Subcutaneous abdominal adipose tissue (tissue), 5 donors: ENCODE measurements around the gene BUB1B.
"Not testable (repeated sequence)": the region's sequence is repeated elsewhere in the genome, so short reads cannot be mapped to it uniquely, and the experiment has no call there.

Experiments used
- H3K27ac ChIP-seq: one replicate; pipeline ENCODE4 v1.7.0; 2013; ENCODE audit warnings: low read depth, mild to moderate bottlenecking, inconsistent platforms, low read length, moderate library complexity
- H3K27me3 ChIP-seq, 5 donors: one replicate each; pipeline ENCODE4 v1.7.0; 2013; ENCODE audit warnings: low read length in 5 of 5, inconsistent platforms in 1 of 5; ENCODE audit not compliant: control insufficient read depth in 5 of 5, insufficient read depth in 4 of 5
- H3K36me3 ChIP-seq, 5 donors: one replicate each; pipeline ENCODE4 v1.7.0; 2013; ENCODE audit warnings: low read length in 5 of 5; ENCODE audit not compliant: control insufficient read depth in 5 of 5, insufficient read depth in 5 of 5
- H3K4me1 ChIP-seq, 5 donors: one replicate each; pipeline ENCODE4 v1.7.0; 2013; ENCODE audit warnings: low read length in 5 of 5, mild to moderate bottlenecking in 3 of 5, moderate library complexity in 1 of 5; ENCODE audit not compliant: control insufficient read depth in 5 of 5, insufficient read depth in 5 of 5
- H3K4me3 ChIP-seq, 5 donors: one replicate each; pipeline ENCODE4 v1.7.0; 2013; ENCODE audit warnings: low read length in 5 of 5, low read depth in 1 of 5
- H3K9ac ChIP-seq, 5 donors: one replicate each; pipeline ENCODE4 v1.7.0; 2013; ENCODE audit warnings: low read length in 5 of 5, mild to moderate bottlenecking in 4 of 5, moderate library complexity in 3 of 5
- H3K9me3 ChIP-seq, 5 donors: one replicate each; pipeline ENCODE4 v1.7.0; 2013; ENCODE audit warnings: low read length in 5 of 5; ENCODE audit not compliant: control insufficient read depth in 5 of 5
- donor health status: healthy.
- donor health status: healthy.
- donor health status: healthy.
- donor health status: healthy.
- donor health status: healthy.

Gene BUB1B

GRCh38 chr15:40151991-40152390 lies 8.9 kb upstream of the BUB1B start:
- Histone ChIP-seq H3K27me3 (peaks cover 0 to 3% (median 0%) of the 10 kb centered on the region in 5 donors), H3K4me1 (no peaks in the 10 kb centered on the region), H3K9ac (no peak overlapping the region), H3K27ac (no peak overlapping the region), H3K36me3 (no peaks in the 10 kb centered on the region), H3K4me3 (no peak overlapping the region), H3K9me3 (no peaks in the 10 kb centered on the region)

- not testable (repeated sequence) for H3K4me1 ChIP-seq, H3K9me3 ChIP-seq, H3K9ac ChIP-seq, H3K27ac ChIP-seq, H3K4me3 ChIP-seq, H3K27me3 ChIP-seq, H3K36me3 ChIP-seq
These were observed 6.0 kb upstream of the BUB1B start for GRCh38 chr15:40154821-40155220.

- no peak overlapping the region for H3K4me3 ChIP-seq
- H3K9ac ChIP-seq = no peak overlapping the region
- H3K27me3 ChIP-seq = no peaks in the 10 kb centered on the region
- H3K4me1 ChIP-seq = peaks cover 0 to 2% (median 1%) of the 10 kb centered on the region in 5 donors
- H3K36me3 ChIP-seq = no peaks in the 10 kb centered on the region
- no peaks in the 10 kb centered on the region for H3K9me3 ChIP-seq
- H3K27ac ChIP-seq = no peak overlapping the region
These were observed 5.5 kb upstream of the BUB1B start for GRCh38 chr15:40155270-40155910.

- Histone ChIP-seq H3K27ac (no peak overlapping the region), H3K9me3 (no peaks in the 10 kb centered on the region), H3K4me3 (no peak overlapping the region), H3K36me3 (no peaks in the 10 kb centered on the region), H3K4me1 (peaks cover 0 to 13% (median 11%) of the 10 kb centered on the region in 5 donors), H3K27me3 (no peaks in the 10 kb centered on the region), H3K9ac (no peak overlapping the region)
These were observed 3.0 kb upstream of the BUB1B start for GRCh38 chr15:40157778-40158447.

- Histone ChIP-seq H3K4me3 (no peak overlapping the region), H3K27ac (no peak overlapping the region)
These were observed 848 bp upstream of the BUB1B start for GRCh38 chr15:40160021-40160420.

GRCh38 chr15:40161693-40162391 lies 973 bp downstream of the BUB1B start:
- Histone ChIP-seq H3K27me3 (no peaks in the 10 kb centered on the region), H3K9ac (peak overlapping the region in 1 of 5 donors; percentile 20), H3K36me3 (no peaks in the 10 kb centered on the region), H3K27ac (no peak overlapping the region), H3K9me3 (no peaks in the 10 kb centered on the region), H3K4me1 (peaks cover 0 to 13% (median 11%) of the 10 kb centered on the region in 5 donors), H3K4me3 (peak overlapping the region in 2 of 5 donors; percentile 72 to 85)

More at GRCh38 chr15:40160021-40160420, 848 bp upstream of the BUB1B start:
- Histone ChIP-seq H3K9ac (no peak overlapping the region), H3K36me3 (no peaks in the 10 kb centered on the region), H3K27me3 (no peaks in the 10 kb centered on the region), H3K9me3 (no peaks in the 10 kb centered on the region), H3K4me1 (peaks cover 0 to 13% (median 11%) of the 10 kb centered on the region in 5 donors)

- Histone ChIP-seq H3K4me1 (peaks cover 0 to 13% (median 11%) of the 10 kb centered on the region in 5 donors), H3K36me3 (no peaks in the 10 kb centered on the region), H3K9me3 (no peaks in the 10 kb centered on the region), H3K27me3 (no peaks in the 10 kb centered on the region), H3K27ac (no peak overlapping the region), H3K4me3 (no peak overlapping the region), H3K9ac (no peak overlapping the region)
These were observed 1.7 kb downstream of the BUB1B start for GRCh38 chr15:40162552-40162951.

GRCh38 chr15:40163657-40164416 lies 3.0 kb downstream of the BUB1B start:
- no peaks in the 10 kb centered on the region for H3K9me3 ChIP-seq
- H3K4me1 ChIP-seq = peaks cover 0 to 13% (median 11%) of the 10 kb centered on the region in 5 donors

GRCh38 chr15:40167374-40167773 lies 6.5 kb downstream of the BUB1B start:
- H3K27ac ChIP-seq = not testable (repeated sequence)

More at GRCh38 chr15:40163657-40164416, 3.0 kb downstream of the BUB1B start:
- Histone ChIP-seq H3K4me3 (no peak overlapping the region), H3K27me3 (no peaks in the 10 kb centered on the region), H3K36me3 (no peaks in the 10 kb centered on the region), H3K9ac (no peak overlapping the region), H3K27ac (no peak overlapping the region)

More at GRCh38 chr15:40167374-40167773, 6.5 kb downstream of the BUB1B start:
- not testable (repeated sequence) for H3K36me3 ChIP-seq, H3K27me3 ChIP-seq, H3K4me1 ChIP-seq, H3K4me3 ChIP-seq, H3K9me3 ChIP-seq, H3K9ac ChIP-seq
